RWPE1 (cell line): ENCODE data around the gene RP9.

Experiments
- CTCF ChIA-PET: fragments of 350-600 bp; sonication (Branson Sonifier 250); formaldehyde crosslinking; extraction: SDS; loops from one replicate; lab custom pipeline; 2021; lab: Yijun Ruan, JAX
- POLR2A ChIA-PET: fragments of 400-600 bp; formaldehyde crosslinking; extraction: SDS; loops from one replicate; lab custom pipeline; 2020; ENCODE audit warnings: antibody characterized with exemption; ENCODE audit not compliant: low non-redundant PET; lab: Yijun Ruan, JAX
- DNase-seq: peaks from one replicate; pipeline ENCODE4 v3.0.0; 2012; ENCODE audit warnings: low spot score
- H3K27ac ChIP-seq: fragments of 450-650 bp; 2 replicates; pipeline ENCODE4 v1.5.1; 2017
- CTCF ChIP-seq: fragments of 450-650 bp; conservative IDR thresholded peaks from 2 replicates; pipeline ENCODE4 v1.5.1; 2017; ENCODE audit warnings: low read depth, mild to moderate bottlenecking

The RP9 gene

GRCh38 chr7:33050535-33051318 lies 58.5 kb downstream of the RP9 start:
- POLR2A ChIA-PET: no interaction called here
- no peak overlapping the region for H3K27ac ChIP-seq
- peak; percentile 82 for TF ChIP-seq CTCF
- peak; percentile 48 for DNase-seq
- CTCF ChIA-PET: interaction anchor here (0.8 kb wide), 1 partner anchor 23 kb away, joined by 6 read pairs; no protein-coding TSS in a partner anchor

GRCh38 chr7:33048704-33049103 lies 60.5 kb downstream of the RP9 start:
- ChIA-PET POLR2A (no interaction called here), CTCF (no interaction called here)
- DNase-seq: no peak
- H3K27ac ChIP-seq: no peak overlapping the region
- TF ChIP-seq CTCF: no peak

DNA sequence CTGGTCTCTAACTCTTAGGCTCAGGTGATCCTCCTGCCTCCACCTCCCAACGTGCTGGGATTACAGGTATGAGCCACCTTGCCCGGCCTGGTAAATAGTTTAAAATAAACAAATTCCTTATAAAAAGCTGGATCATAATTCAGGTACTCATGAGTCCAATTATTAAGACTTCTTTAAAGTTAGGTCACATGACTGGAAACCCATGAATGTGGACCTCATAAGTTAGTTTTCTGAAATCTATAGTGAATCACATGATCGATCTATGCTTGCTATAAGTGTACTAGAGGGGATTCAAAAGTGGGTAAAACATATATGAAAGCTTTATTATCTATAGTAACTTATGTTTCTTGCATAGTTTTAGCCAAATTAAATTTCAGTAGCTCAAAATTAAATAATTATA lies 60.9 kb downstream of the RP9 start:
- POLR2A ChIA-PET: no interaction called here
- CTCF ChIA-PET: no interaction called here
- no peak for DNase-seq

DNA sequence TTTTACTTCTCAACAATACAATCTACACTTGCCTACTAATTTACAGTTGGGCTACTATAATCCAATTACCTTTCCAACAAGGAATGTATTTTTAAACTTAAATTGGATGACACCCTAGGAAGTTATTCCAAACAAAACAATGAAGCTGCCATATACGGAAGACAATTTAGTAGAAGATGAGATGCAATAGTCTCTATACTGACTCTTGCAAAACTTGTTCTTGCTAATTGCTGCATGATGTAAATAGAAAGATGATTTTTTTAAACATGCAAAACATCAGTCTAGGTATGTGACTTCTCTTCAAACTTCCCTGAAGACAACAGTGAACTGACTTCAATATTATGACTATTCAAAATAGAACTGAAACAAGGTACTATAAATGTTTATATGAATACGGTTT lies 64.2 kb downstream of the RP9 start:
- ChIA-PET CTCF (no interaction called here), POLR2A (no interaction called here)
- no peak overlapping the region for H3K27ac ChIP-seq
- TF ChIP-seq CTCF: no peak
- no peak for DNase-seq

More for the DNA sequence above, 60.9 kb downstream of the RP9 start:
- H3K27ac ChIP-seq: no peak overlapping the region
- no peak for TF ChIP-seq CTCF
